HepG2 (cell line): ENCODE data around the gene PDHX. TPM values are rescaled to one million over a fixed set of nuclear protein-coding genes. Genes with fewer than 3 reads are reported as not detected.

ENCODE experiments used
- ATAC-seq: fragments of 200-7000 bp; cut with Tn5 transposase; 3 replicates; pipeline ENCODE4 v1.9.1; 2020; ENCODE audit warnings: mild to moderate bottlenecking, moderate library complexity
- BruUV-seq: library from RNA; stranded (reverse); fragments of 400-500 nt; replicated peaks from 2 replicates; lab custom pipeline; 2021; lab: Mats Ljungman, UMichigan
- CTCF ChIA-PET: fragments of 300-600 bp; formaldehyde crosslinking; extraction: SDS; loops from one replicate; lab custom pipeline; 2021; ENCODE audit warnings: low total read pairs, inconsistent platforms, low intra/inter-chr PET ratio; lab: Yijun Ruan, JAX
- POLR2A ChIA-PET: fragments of 350-600 bp; sonication (Branson Sonifier 250); formaldehyde crosslinking; loops from one replicate; lab custom pipeline; 2020; ENCODE audit warnings: antibody characterized with exemption, inconsistent platforms; lab: Yijun Ruan, JAX
- DNase-seq: peaks from one replicate; pipeline ENCODE4 v3.0.0-alpha.2; 2015; ENCODE audit warnings: low spot score
- FAIRE-seq: peaks from 3 replicates; lab custom pipeline; 2011; peaks lifted over from hg19 to GRCh38; lab: Jason Lieb, UNC
- H2AFZ ChIP-seq: one replicate; pipeline ENCODE4 v1.6.1; 2011; ENCODE audit warnings: low read length, inconsistent platforms
- H3K27ac ChIP-seq: fragments of 300-600 bp; 3 replicates; pipeline ENCODE4 v1.8.0; 2011; ENCODE audit warnings: mixed run types, mild to moderate bottlenecking, mixed read lengths, low read length, inconsistent platforms; ENCODE audit not compliant: insufficient read depth; ENCODE audit errors: extremely low read length
- H3K27me3 ChIP-seq, 2 experiments: fragments of 200-600 bp in 1 of 2; 2 replicates in 1 of 2; 3 replicates in 1 of 2; pipeline versions ENCODE4 v1.6.0 to v1.8.0; 2011; ENCODE audit warnings: low read length in 2 of 2, mild to moderate bottlenecking in 2 of 2, moderate library complexity in 2 of 2, inconsistent platforms in 1 of 2; ENCODE audit not compliant: insufficient read depth in 2 of 2, control insufficient read depth in 1 of 2
- H3K36me3 ChIP-seq, 2 experiments: fragments of 200-600 bp in 1 of 2; replicated peaks in 1 of 2; 2 replicates in 1 of 2; 3 replicates in 1 of 2; pipeline versions ENCODE4 v1.5.1 to v1.8.0; 2011; ENCODE audit warnings: low read length in 2 of 2, inconsistent platforms in 1 of 2; ENCODE audit not compliant: insufficient read depth in 2 of 2, control insufficient read depth in 1 of 2
- H3K4me1 ChIP-seq: 2 replicates; pipeline ENCODE4 v1.5.1; 2012; ENCODE audit warnings: low read length, inconsistent platforms; ENCODE audit not compliant: insufficient read depth
- H3K4me2 ChIP-seq: 2 replicates; pipeline ENCODE4 v1.6.0; 2011; ENCODE audit warnings: low read depth, low read length, inconsistent platforms
- H3K4me3 ChIP-seq, 3 experiments: fragments of 200-600 bp in 1 of 3; sonication (generic), shearing (Covaris generic) in 1 of 3; replicated peaks in 1 of 3; 2 replicates each; pipeline ENCODE4 v1.5.1; 2011 to 2016; ENCODE audit warnings: low read length in 3 of 3, inconsistent platforms in 2 of 3, low read depth in 2 of 3, mild to moderate bottlenecking in 2 of 3, control low read depth in 1 of 3, mixed read lengths in 1 of 3; ENCODE audit not compliant: insufficient read depth in 1 of 3
- H3K79me2 ChIP-seq: one replicate; pipeline ENCODE4 v1.6.1; 2011; ENCODE audit warnings: low read length, inconsistent platforms; ENCODE audit not compliant: insufficient read depth
- H3K9ac ChIP-seq: 2 replicates; pipeline ENCODE4 v1.6.0; 2011; ENCODE audit warnings: mild to moderate bottlenecking, low read depth, low read length, inconsistent platforms; ENCODE audit not compliant: insufficient read depth
- H3K9me3 ChIP-seq: 2 replicates; pipeline ENCODE4 v1.5.1; 2012; ENCODE audit warnings: mild to moderate bottlenecking, low read length
- H4K20me1 ChIP-seq: 2 replicates; pipeline ENCODE4 v1.6.0; 2011; ENCODE audit warnings: inconsistent platforms, mild to moderate bottlenecking, low read length, moderate library complexity; ENCODE audit not compliant: insufficient read depth
- CSRNP2 ChIP-seq: sonication (generic); formaldehyde crosslinking; conservative IDR thresholded peaks from 2 replicates; pipeline ENCODE4 v1.8.0; 2022; ENCODE audit warnings: low read depth, missing genetic modification reagents
- HMG20A ChIP-seq: IDR thresholded peaks from 2 replicates; pipeline ENCODE4 v1.6.1; 2016; ENCODE audit warnings: borderline replicate concordance
- LRRFIP1 ChIP-seq: sonication (generic); formaldehyde crosslinking; conservative IDR thresholded peaks from 2 replicates; pipeline ENCODE4 v1.4.0; 2020; ENCODE audit warnings: missing genetic modification reagents
- MBD4 ChIP-seq: IDR thresholded peaks from 2 replicates; pipeline ENCODE4 v1.6.1; 2012; ENCODE audit warnings: low read length, inconsistent platforms, borderline replicate concordance
- RBFOX2 ChIP-seq: fragments of 200-400 bp; formaldehyde crosslinking; IDR thresholded peaks from 2 replicates; pipeline ENCODE4 v1.6.1; 2017; ENCODE audit warnings: low read depth, mild to moderate bottlenecking, low read length
- THAP11 ChIP-seq: IDR thresholded peaks from 2 replicates; pipeline ENCODE4 v1.6.1; 2016; ENCODE audit warnings: missing biosample characterization, missing genetic modification reagents
- U2AF1 ChIP-seq: fragments of 200-400 bp; formaldehyde crosslinking; optimal IDR thresholded peaks from 2 replicates; pipeline ENCODE3; 2017; ENCODE audit warnings: mild to moderate bottlenecking, low read depth, low read length
- ZKSCAN1 ChIP-seq: fragments of 150-350 bp; IDR thresholded peaks from 2 replicates; pipeline ENCODE4 v1.6.1; 2014; ENCODE audit warnings: low read length
- ZNF576 ChIP-seq: sonication (generic); formaldehyde crosslinking; IDR thresholded peaks from 2 replicates; pipeline ENCODE4 v1.4.0; 2020; ENCODE audit warnings: mild to moderate bottlenecking, missing genetic modification reagents
- ZNF674 ChIP-seq: sonication (generic); formaldehyde crosslinking; IDR thresholded peaks from 2 replicates; pipeline ENCODE4 v1.5.0; 2020; ENCODE audit warnings: low read depth, mild to moderate bottlenecking, missing genetic modification reagents
- ZNF749 ChIP-seq: sonication (generic); formaldehyde crosslinking; IDR thresholded peaks from 2 replicates; pipeline ENCODE4 v1.8.0; 2022; ENCODE audit warnings: mild to moderate bottlenecking, missing genetic modification reagents, moderate library complexity, borderline replicate concordance
- ZNF777 ChIP-seq: sonication (generic); formaldehyde crosslinking; IDR thresholded peaks from 2 replicates; pipeline ENCODE4 v1.4.0; 2020; ENCODE audit warnings: missing genetic modification reagents
- ZSCAN21 ChIP-seq: sonication (generic); formaldehyde crosslinking; IDR thresholded peaks from 2 replicates; pipeline ENCODE4 v1.8.0; 2022; ENCODE audit warnings: mild to moderate bottlenecking, missing genetic modification reagents, moderate library complexity, borderline replicate concordance
- WGBS: methylation state at CpG from one replicate; pipeline ENCODE4 v1.1.6; 2017; ENCODE audit warnings: low lambda C conversion rate; 5-methylcytosine and 5-hydroxymethylcytosine counted together
- in situ Hi-C: cut with HindIII; loops from 2 replicates; pipeline ENCODE4 v1.10.0; 2017; ENCODE audit warnings: low pct_unique_long_range_greater_than_20kb; ENCODE audit not compliant: extremely low pct_ligation_motif_present
- intact Hi-C: fragments of 100-400 bp; cut with micrococcal nuclease; formaldehyde crosslinking; loops from one replicate; pipeline ENCODE4 v1.10.0; 2022; ENCODE audit not compliant: unreplicated experiment
- polyA plus RNA-seq, 8 experiments: library from polyadenylated mRNA; depleted of rRNA in 3 of 8; stranded (reverse) in 7 of 8; unstranded in 1 of 8; fragments of >200 nt; fragmentation: Illumina TruSeq in 4 of 8; extraction: Trizol in 4 of 8; gene quantifications; 2 replicates each; pipeline versions ENCODE4 v1.2.1 to v1.2.3, GENCODE V29; 2011 to 2016; ENCODE audit warnings: low read depth in 4 of 8, missing spikeins in 1 of 8, mixed read lengths in 1 of 8; ENCODE audit not compliant: insufficient read depth in 1 of 8
- total RNA-seq, 5 experiments: library from RNA; depleted of rRNA; stranded (reverse); fragments of >200 nt; fragmentation: Illumina TruSeq; extraction: Trizol; gene quantifications; 2 replicates each; pipeline ENCODE4 v1.2.3, GENCODE V29; 2016; ENCODE audit warnings: low read depth in 1 of 5

Gene PDHX
- total and polyA plus RNA-seq, 2 of the 13 experiments (the other 11 are each of a cell fraction or from before 2014, with no cell fraction given), result 41.0 to 73.8 TPM

GRCh38 chr11:34891611-34892010 is 24.8 kb upstream of the PDHX start:
- H3K9me3 ChIP-seq, result no peaks in the 10 kb centered on the region
- in situ Hi-C loops, result loop anchor here (5.0 to 10.0 kb wide), 3 partner anchors 304 to 527 kb away; partner anchors contain the start of gene ELF5

GRCh38 chr11:34893416-34893815 is 23.0 kb upstream of the PDHX start:
- no TSS peak for BruUV-seq
- H3K27ac ChIP-seq, result no peak overlapping the region
- no peak overlapping the region for H3K4me2 ChIP-seq
- H3K27me3 ChIP-seq, result no peaks in the 10 kb centered on the region
- peaks cover 9% of the 10 kb centered on the region for H3K4me1 ChIP-seq
- H3K9ac ChIP-seq, result no peak overlapping the region
- no peaks in the 10 kb centered on the region for H3K79me2 ChIP-seq
- H3K4me3 ChIP-seq, result no peak overlapping the region
- no peaks in the 10 kb centered on the region for H3K36me3 ChIP-seq
- no peak overlapping the region for H2AFZ ChIP-seq
- no peak for FAIRE-seq
- intact Hi-C loops (loop anchor here (5.0 to 10.0 kb wide), 3 partner anchors 66 to 326 kb away; no protein-coding TSS in a partner anchor), in situ Hi-C loops (loop anchor here (5.0 to 10.0 kb wide), 3 partner anchors 306 to 529 kb away; partner anchors contain the start of gene ELF5)
- POLR2A ChIA-PET, result no interaction called here
- no peaks in the 10 kb centered on the region; the same call in 1 of the 2 replicates for H4K20me1 ChIP-seq
- no peak for DNase-seq
- ATAC-seq, result no peak
- no peaks in the 10 kb centered on the region for H3K9me3 ChIP-seq
- 92% methylated on average over 1 of the region's 1 CpG for WGBS
- CTCF ChIA-PET, result no interaction called here
- no peak for TF ChIP-seq MBD4
- no peak for TF ChIP-seq LRRFIP1 (CRISPR knock-in tag)
- no peak for TF ChIP-seq ZNF674 (CRISPR knock-in tag)
- TF ChIP-seq U2AF1, result no peak
- no peak for TF ChIP-seq THAP11 (CRISPR knock-in tag)
- no peak for TF ChIP-seq RBFOX2
- TF ChIP-seq ZNF777, result no peak
- no peak for TF ChIP-seq CSRNP2 (CRISPR knock-in tag)
- no peak for TF ChIP-seq ZNF749 (CRISPR knock-in tag)
- no peak for TF ChIP-seq ZNF576 (CRISPR knock-in tag)
- no peak for TF ChIP-seq ZKSCAN1

More at GRCh38 chr11:34891611-34892010, 24.8 kb upstream of the PDHX start:
- FAIRE-seq (no peak), ATAC-seq (no peak), DNase-seq (peak; percentile 63)
- Histone ChIP-seq H3K79me2 (no peaks in the 10 kb centered on the region), H3K36me3 (no peaks in the 10 kb centered on the region), H3K4me3 (no peak overlapping the region), H4K20me1 (no peaks in the 10 kb centered on the region; the same call in 1 of the 2 replicates), H3K9ac (no peak overlapping the region), H3K27ac (no peak overlapping the region), H3K4me2 (no peak overlapping the region), H2AFZ (no peak overlapping the region), H3K27me3 (no peaks in the 10 kb centered on the region), H3K4me1 (peaks cover 19% of the 10 kb centered on the region)
- ChIA-PET POLR2A (no interaction called here), CTCF (interaction anchor here (0.8 to 3.1 kb wide), 5 partner anchors 51 to 379 kb away, joined by 3 to 56 read pairs (median 17); no protein-coding TSS in a partner anchor)
- TF ChIP-seq HMG20A (CRISPR knock-in tag) (peak; percentile 25; the same call in 1 of the 2 replicates), ZSCAN21 (CRISPR knock-in tag) (no peak)
- intact Hi-C loops, result loop anchor here (1.0 to 10.0 kb wide), 6 partner anchors 64 to 391 kb away; partner anchors contain the start of gene ELF5
- 76% methylated on average over 3 of the region's 3 CpGs for WGBS
- BruUV-seq, result no TSS peak
